GM12878 (cell line): ENCODE data around the gene SLC12A4. TPM values are rescaled to one million over a fixed set of nuclear protein-coding genes. Genes with fewer than 3 reads are reported as not detected.

ENCODE experiments used
- ATAC-seq: fragments of 200-7000 bp; cut with Tn5 transposase; 3 replicates; pipeline ENCODE4 v1.9.1; 2020; ENCODE audit warnings: mild to moderate bottlenecking, moderate library complexity
- BruUV-seq: library from RNA; stranded (reverse); fragments of 400-500 nt; replicated peaks from 2 replicates; lab custom pipeline; 2021; lab: Mats Ljungman, UMichigan
- CTCF ChIA-PET: fragments of 300-600 bp; sonication (Branson Sonifier 250); formaldehyde crosslinking; extraction: SDS; loops from one replicate; lab custom pipeline; 2021; ENCODE audit warnings: inconsistent platforms; lab: Yijun Ruan, JAX
- POLR2A ChIA-PET: fragments of 350-600 bp; formaldehyde crosslinking; extraction: SDS; loops from one replicate; lab custom pipeline; 2021; ENCODE audit warnings: inconsistent platforms; lab: Charles Lee
- RAD21 ChIA-PET: fragments of 300-600 bp; sonication (Branson Sonifier 250); formaldehyde crosslinking; loops from one replicate; lab custom pipeline; 2023; ENCODE audit warnings: antibody characterized with exemption; ENCODE audit not compliant: unreplicated experiment; lab: Charles Lee
- SMC1A ChIA-PET: fragments of 300-600 bp; sonication (Branson Sonifier 250); formaldehyde crosslinking; loops from one replicate; lab custom pipeline; 2023; ENCODE audit not compliant: unreplicated experiment, uncharacterized antibody; lab: Charles Lee
- DNase-seq: peaks from one replicate; pipeline ENCODE4 v3.0.0-alpha.2; 2011; ENCODE audit warnings: low read depth, low spot score
- FAIRE-seq: peaks from 3 replicates; lab custom pipeline; 2011; peaks lifted over from hg19 to GRCh38; lab: Jason Lieb, UNC
- H2AFZ ChIP-seq: 2 replicates; pipeline ENCODE4 v1.6.0; 2011; ENCODE audit warnings: low read depth, low read length, control low read depth; ENCODE audit not compliant: control insufficient read depth
- H3K27ac ChIP-seq: 2 replicates; pipeline ENCODE4 v1.5.1; 2011; ENCODE audit warnings: control low read depth; ENCODE audit not compliant: control insufficient read depth, insufficient read depth
- H3K27me3 ChIP-seq, 2 experiments: replicated peaks in 1 of 2; 2 replicates each; pipeline versions ENCODE4 v1.6.0 to v1.6.1; 2011; ENCODE audit warnings: low read length in 1 of 2; ENCODE audit not compliant: control insufficient read depth in 2 of 2, insufficient read depth in 2 of 2
- H3K36me3 ChIP-seq, 2 experiments: 2 replicates each; pipeline ENCODE4 v1.5.1; 2011; ENCODE audit warnings: low read length in 1 of 2; ENCODE audit not compliant: control insufficient read depth in 2 of 2, insufficient read depth in 2 of 2
- H3K4me1 ChIP-seq: 2 replicates; pipeline ENCODE4 v1.6.1; 2011; ENCODE audit warnings: mild to moderate bottlenecking, low read length, moderate library complexity, mixed read lengths; ENCODE audit not compliant: control insufficient read depth, insufficient read depth
- H3K4me2 ChIP-seq: 2 replicates; pipeline ENCODE4 v1.6.0; 2011; ENCODE audit warnings: control low read depth; ENCODE audit not compliant: control insufficient read depth, insufficient read depth
- H3K4me3 ChIP-seq: fragments of 200-600 bp; sonication (generic); 2 replicates; pipeline ENCODE4 v1.5.1; 2016
- H3K79me2 ChIP-seq: 2 replicates; pipeline ENCODE4 v1.6.0; 2011; ENCODE audit warnings: low read length; ENCODE audit not compliant: control insufficient read depth, insufficient read depth
- H3K9ac ChIP-seq: 2 replicates; pipeline ENCODE4 v1.8.0; 2011; ENCODE audit warnings: low read length, control low read depth, mixed read lengths; ENCODE audit not compliant: control insufficient read depth, insufficient read depth
- H3K9me3 ChIP-seq: replicated peaks from 3 replicates; pipeline ENCODE4 v1.5.1; 2011; ENCODE audit warnings: mild to moderate bottlenecking, low read length; ENCODE audit not compliant: control insufficient read depth, insufficient read depth
- H4K20me1 ChIP-seq: 2 replicates; pipeline ENCODE4 v1.6.0; 2011; ENCODE audit not compliant: control insufficient read depth, insufficient read depth
- BACH1 ChIP-seq: fragments of 450-650 bp; IDR thresholded peaks from 2 replicates; pipeline ENCODE4 v1.6.1; 2017; ENCODE audit warnings: mild to moderate bottlenecking, borderline replicate concordance
- DPF2 ChIP-seq: fragments of 450-650 bp; IDR thresholded peaks from 2 replicates; pipeline ENCODE4 v1.6.1; 2017; ENCODE audit warnings: mild to moderate bottlenecking
- FOXM1 ChIP-seq: IDR thresholded peaks from 2 replicates; pipeline ENCODE4 v1.6.1; 2012; ENCODE audit warnings: low read depth, mild to moderate bottlenecking, inconsistent platforms, low read length, moderate library complexity
- IRF3 ChIP-seq: fragments of 450-650 bp; IDR thresholded peaks from 2 replicates; pipeline ENCODE4 v1.6.1; 2014; ENCODE audit warnings: mild to moderate bottlenecking
- MEF2A ChIP-seq: IDR thresholded peaks from 2 replicates; pipeline ENCODE4 v1.6.1; 2011; ENCODE audit warnings: low read depth, mild to moderate bottlenecking, low read length, moderate library complexity; ENCODE audit not compliant: insufficient read depth
- NBN ChIP-seq: fragments of 450-650 bp; IDR thresholded peaks from 2 replicates; pipeline ENCODE4 v1.6.1; 2016
- RELA ChIP-seq: fragments of 450-650 bp; IDR thresholded peaks from 2 replicates; pipeline ENCODE4 v1.8.0; 2014; ENCODE audit warnings: borderline replicate concordance; ENCODE audit not compliant: partially characterized antibody
- TCF7 ChIP-seq: IDR thresholded peaks from 2 replicates; pipeline ENCODE4 v1.6.1; 2014; ENCODE audit warnings: antibody characterized with exemption, borderline replicate concordance
- ZSCAN29 ChIP-seq: fragments of 450-650 bp; IDR thresholded peaks from 2 replicates; pipeline ENCODE4 v1.6.1; 2017; ENCODE audit warnings: mild to moderate bottlenecking, moderate library complexity
- WGBS: methylation state at CpG from one replicate; pipeline ENCODE4 v1.1.6; 2016; ENCODE audit warnings: low lambda C conversion rate; ENCODE audit not compliant: insufficient replicate concordance, insufficient coverage; ENCODE audit errors: missing lambda C conversion rate; 5-methylcytosine and 5-hydroxymethylcytosine counted together
- in situ Hi-C: fragments of 300-500 bp; cut with MboI; formaldehyde crosslinking; loops from 9 replicates; pipeline ENCODE4 v1.14.3; 2018; ENCODE audit warnings: mixed read lengths
- intact Hi-C: fragments of 100-400 bp; cut with micrococcal nuclease; formaldehyde crosslinking; loops from one replicate; pipeline ENCODE4 v1.14.2; 2022; ENCODE audit not compliant: unreplicated experiment
- polyA plus RNA-seq, 11 experiments: library from polyadenylated mRNA; depleted of rRNA in 4 of 11; unstranded in 6 of 11; stranded (reverse) in 5 of 11; fragments of >200 nt; fragmentation: Nextera tagmentation in 4 of 11; fragmentation: Illumina TruSeq in 1 of 11; extraction: Ambion mirVana in 4 of 11; extraction: Trizol in 1 of 11; gene quantifications; 1 replicate in 1 of 11; 2 replicates in 10 of 11; pipeline versions ENCODE4 v1.2.1 to v1.2.3, GENCODE V29; 2011 to 2016; ENCODE audit warnings: inconsistent platforms in 2 of 11, missing spikeins in 2 of 11, low read depth in 1 of 11
- total RNA-seq, 4 experiments: library from RNA; depleted of rRNA in 3 of 4; stranded (reverse); fragments of >200 nt in 3 of 4; fragmentation: Illumina TruSeq in 1 of 4; extraction: Trizol in 1 of 4; gene quantifications; 2 replicates each; pipeline versions ENCODE4 v1.2.1 to v1.2.3, GENCODE V29; 2013 to 2021

Gene SLC12A4
- total and polyA plus RNA-seq, 10 of the 15 experiments (the other 5 are each of a cell fraction or from before 2014, with no cell fraction given) = 0.95 to 39.9 (median 14.2) TPM

GRCh38 chr16:67953641-67954375 is 14.6 kb downstream of the SLC12A4 start:
- 94% methylated on average over 8 of the region's 8 CpGs for whole genome bisulfite sequencing
- H3K9me3 ChIP-seq = no peaks in the 10 kb centered on the region
- no peak overlapping the region for H3K4me2 ChIP-seq
- H3K27ac ChIP-seq = no peak overlapping the region
- no peak overlapping the region for H3K9ac ChIP-seq
- H2AFZ ChIP-seq = no peak overlapping the region
- no peak for TF ChIP-seq BACH1
- no peak for TF ChIP-seq TCF7
- no peak for TF ChIP-seq DPF2
- no peak for TF ChIP-seq FOXM1
- TF ChIP-seq MEF2A = no peak
- no peak for TF ChIP-seq ZSCAN29
- TF ChIP-seq IRF3 = no peak
- no peak for TF ChIP-seq NBN
- no peak for TF ChIP-seq RELA
- RAD21 ChIA-PET = no interaction called here
- DNase-seq = no peak
- peaks cover 0 to 3% of the 10 kb centered on the region in 2 experiments; a peak in 3 of 4 replicates for H3K36me3 ChIP-seq
- in situ Hi-C loops (no loop called here), intact Hi-C loops (no loop called here)
- CTCF ChIA-PET = interaction anchor here (0.9 to 1.1 kb wide), 2 partner anchors 12 to 137 kb away, joined by 5 to 7 read pairs; no protein-coding TSS in a partner anchor
- POLR2A ChIA-PET = interaction anchor here (1.0 kb wide), 1 partner anchor 12 kb away, joined by 3 read pairs; no protein-coding TSS in a partner anchor
- no peaks in the 10 kb centered on the region for H3K79me2 ChIP-seq
- FAIRE-seq = no peak
- no peaks in the 10 kb centered on the region for H4K20me1 ChIP-seq
- H3K27me3 ChIP-seq = no peaks in the 10 kb centered on the region
- SMC1A ChIA-PET = interaction anchor here (0.9 kb wide), 1 partner anchor 12 kb away, joined by 3 read pairs; no protein-coding TSS in a partner anchor
- ATAC-seq = no peak
- H3K4me3 ChIP-seq = no peak overlapping the region
- H3K4me1 ChIP-seq = peaks cover 3% of the 10 kb centered on the region; the same call in 1 of the 2 replicates
- no TSS peak for BruUV-seq
